ENCODE results near the gene PLIN5.
"Not testable (repeated sequence)": the region's sequence is repeated elsewhere in the genome, so short reads cannot be mapped to it uniquely, and the experiment has no call there.

The PLIN5 gene

GRCh38 chr19:4542896-4543841 is 8.1 kb upstream of the PLIN5 start:
- no peak for TF ChIP-seq CTCF (IDR thresholded peaks at IDR 0.05; ENCODE audit: control insufficient read depth, insufficient read depth, low read depth, low read length, missing control alignments)
- H3K4me3 ChIP-seq (ENCODE audit: control insufficient read depth, low read depth, low read length) = no peak overlapping the region
- DNase-seq (ENCODE audit: low read depth) = no peak

DNA sequence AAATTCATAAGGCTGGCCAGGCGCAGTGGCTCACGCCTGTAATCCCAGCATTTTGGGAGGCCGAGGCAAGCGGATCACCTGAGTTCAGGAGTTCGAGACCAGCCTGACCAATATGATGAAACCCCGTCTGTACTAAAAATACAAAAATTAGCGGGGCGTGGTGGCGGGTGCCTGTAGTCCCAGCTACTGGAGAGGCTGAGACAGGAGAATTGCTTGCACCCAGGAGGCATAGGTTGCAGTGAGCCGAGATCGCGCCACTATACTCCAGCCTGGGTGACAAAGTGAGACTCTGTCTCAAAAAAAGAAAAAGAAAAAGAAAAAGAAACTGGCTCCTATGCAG is 6.8 kb upstream of the PLIN5 start:
- DNase-seq (ENCODE audit: low read depth); H3K4me3 ChIP-seq (ENCODE audit: control insufficient read depth, low read depth, low read length): not testable (repeated sequence)

DNA sequence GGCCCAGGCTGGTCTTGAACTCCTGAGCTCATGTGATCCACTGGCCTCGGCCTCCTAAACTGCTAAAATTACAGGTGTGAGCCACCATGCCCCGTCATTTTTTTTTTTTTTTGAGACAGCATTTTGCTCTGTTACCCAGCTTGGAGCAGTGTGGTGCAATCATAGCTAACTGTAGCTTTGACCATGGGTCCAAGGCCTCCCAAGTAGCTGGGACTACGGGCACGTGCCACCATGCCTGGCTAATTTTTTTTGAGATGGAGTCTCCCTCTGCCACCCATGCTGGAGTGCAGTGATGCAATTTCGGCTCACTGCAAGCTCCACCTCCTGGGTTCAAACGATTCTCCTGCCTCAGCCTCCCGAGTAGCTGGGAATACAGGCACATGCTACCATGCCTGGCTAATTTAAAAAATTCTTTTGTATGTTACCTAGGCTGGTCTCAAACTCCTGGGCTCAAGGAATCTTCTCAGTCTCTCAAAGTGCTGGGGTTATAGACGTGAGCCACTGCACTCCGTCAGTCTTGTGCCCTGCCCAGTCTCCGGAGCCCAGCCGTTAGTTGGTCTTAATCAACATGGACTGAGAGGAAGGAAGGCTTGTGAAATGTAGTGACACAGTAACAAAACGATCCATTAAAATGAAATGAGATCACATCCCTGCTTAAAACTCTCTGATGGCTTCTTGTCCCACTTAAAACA is 6.2 kb upstream of the PLIN5 start:
- H3K4me3 ChIP-seq (ENCODE audit: control insufficient read depth, low read depth, low read length) = no peak overlapping the region
- no peak for DNase-seq (ENCODE audit: low read depth)
- no peak for TF ChIP-seq CTCF (IDR thresholded peaks at IDR 0.05; ENCODE audit: control insufficient read depth, insufficient read depth, low read depth, low read length, missing control alignments)

- TF ChIP-seq CTCF (IDR thresholded peaks at IDR 0.05; ENCODE audit: control insufficient read depth, insufficient read depth, low read depth, low read length, missing control alignments) = no peak
- DNase-seq (ENCODE audit: low read depth) = no peak
- no peak within 1 kb of the TSS for H3K4me3 ChIP-seq (ENCODE audit: control insufficient read depth, low read depth, low read length)
These were observed 4.9 kb upstream of the PLIN5 start, which contains the start of gene LRG1 for GRCh38 chr19:4539693-4540581. Gene LRG1 (minus strand): TSS chr19:4540036. CDS start chr19:4540013, 23 bp downstream.

DNA sequence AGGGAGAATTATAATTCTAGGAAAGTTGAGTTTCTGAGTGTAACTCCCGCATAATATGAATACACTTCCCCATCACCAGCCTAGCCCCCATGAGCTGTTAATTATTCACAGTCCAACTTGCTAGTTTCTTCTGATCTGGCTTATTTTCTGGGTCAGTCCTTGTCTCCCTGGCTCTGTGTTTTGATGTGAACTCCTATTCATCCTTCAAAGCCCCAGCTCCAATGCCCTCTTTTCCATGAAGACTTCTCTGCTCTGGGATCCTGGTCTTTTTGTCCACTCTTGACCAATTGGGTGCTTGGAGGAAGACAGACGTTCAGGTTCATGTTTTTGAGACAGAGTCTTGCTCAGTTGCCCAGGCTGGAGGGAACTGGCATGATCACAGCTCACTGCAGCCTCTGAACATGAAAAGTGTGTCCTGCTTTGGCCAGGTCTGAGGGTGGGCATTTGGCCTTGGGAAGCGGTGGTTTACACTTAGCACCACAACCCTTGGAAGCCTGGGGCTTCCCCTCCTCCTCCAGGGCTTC is 4.2 kb upstream of the PLIN5 start:
- TF ChIP-seq CTCF (IDR thresholded peaks at IDR 0.05; ENCODE audit: control insufficient read depth, insufficient read depth, low read depth, low read length, missing control alignments) = no peak
- DNase-seq (ENCODE audit: low read depth) = no peak
- no peak overlapping the region for H3K4me3 ChIP-seq (ENCODE audit: control insufficient read depth, low read depth, low read length)

- no peak overlapping the region for H3K4me3 ChIP-seq (ENCODE audit: control insufficient read depth, low read depth, low read length)
- no peak for TF ChIP-seq CTCF (IDR thresholded peaks at IDR 0.05; ENCODE audit: control insufficient read depth, insufficient read depth, low read depth, low read length, missing control alignments)
- DNase-seq (ENCODE audit: low read depth) = no peak
These were observed 3.6 kb upstream of the PLIN5 start for GRCh38 chr19:4538601-4538954.

Measured in AG09309 (cell line).